Measurements from ENCODE around the gene XDH.

XDH gene

DNA sequence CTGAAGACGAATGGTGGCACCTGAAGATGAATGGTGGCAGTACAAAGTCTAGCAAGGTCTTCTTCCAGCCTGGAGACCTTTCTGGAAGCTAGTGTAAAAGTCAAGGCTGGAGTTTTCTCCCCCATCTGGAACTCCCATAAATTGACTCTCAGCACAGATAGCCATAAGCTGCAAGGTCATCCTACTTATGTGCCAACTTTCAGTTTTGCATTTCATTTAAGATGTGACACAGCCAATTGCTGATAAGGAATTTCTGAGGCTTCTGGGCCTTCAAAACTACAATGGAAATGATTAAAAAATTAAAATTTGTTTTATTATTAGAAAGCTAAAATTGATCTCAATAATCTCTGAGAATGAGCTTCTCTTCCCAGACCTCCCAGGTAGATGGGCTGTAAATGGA, 10.2 kb downstream of the XDH start:
- Histone ChIP-seq H3F3A (ENCODE audit: insufficient read depth, low read length) (no peaks in the 10 kb centered on the region), H3K36me3 (replicated peaks; ENCODE audit: insufficient read depth, low read length) (no peaks in the 10 kb centered on the region), H3K4me2 (ENCODE audit: low read depth, low read length) (no peak overlapping the region), H3K27ac (ENCODE audit: low read length) (no peak overlapping the region), H3K79me2 (ENCODE audit: low read length) (no peaks in the 10 kb centered on the region), H3K9ac (ENCODE audit: low read length) (no peak overlapping the region), H3K9me2 (replicated peaks; ENCODE audit: insufficient read depth, low read length) (no peaks in the 10 kb centered on the region), H3K4me3 (ENCODE audit: low read length) (no peak overlapping the region), H4K20me1 (ENCODE audit: insufficient read depth, low read length) (no peaks in the 10 kb centered on the region), H3K27me3 (replicated peaks; ENCODE audit: insufficient read depth, low read length) (no peaks in the 10 kb centered on the region), H3K4me1 (ENCODE audit: low read length) (no peaks in the 10 kb centered on the region), H2AFZ (ENCODE audit: low read length) (0 out of 2 replicates have a peak overlapping the region, but pooled peaks have one; percentile 24), H3K9me3 (replicated peaks; ENCODE audit: insufficient read depth, low read length) (no peaks in the 10 kb centered on the region)
- TF ChIP-seq EZH2 (optimal IDR thresholded peaks at IDR 0.05; ENCODE audit: low read depth, low read length), result no peak
- TF ChIP-seq, protein P1, sequence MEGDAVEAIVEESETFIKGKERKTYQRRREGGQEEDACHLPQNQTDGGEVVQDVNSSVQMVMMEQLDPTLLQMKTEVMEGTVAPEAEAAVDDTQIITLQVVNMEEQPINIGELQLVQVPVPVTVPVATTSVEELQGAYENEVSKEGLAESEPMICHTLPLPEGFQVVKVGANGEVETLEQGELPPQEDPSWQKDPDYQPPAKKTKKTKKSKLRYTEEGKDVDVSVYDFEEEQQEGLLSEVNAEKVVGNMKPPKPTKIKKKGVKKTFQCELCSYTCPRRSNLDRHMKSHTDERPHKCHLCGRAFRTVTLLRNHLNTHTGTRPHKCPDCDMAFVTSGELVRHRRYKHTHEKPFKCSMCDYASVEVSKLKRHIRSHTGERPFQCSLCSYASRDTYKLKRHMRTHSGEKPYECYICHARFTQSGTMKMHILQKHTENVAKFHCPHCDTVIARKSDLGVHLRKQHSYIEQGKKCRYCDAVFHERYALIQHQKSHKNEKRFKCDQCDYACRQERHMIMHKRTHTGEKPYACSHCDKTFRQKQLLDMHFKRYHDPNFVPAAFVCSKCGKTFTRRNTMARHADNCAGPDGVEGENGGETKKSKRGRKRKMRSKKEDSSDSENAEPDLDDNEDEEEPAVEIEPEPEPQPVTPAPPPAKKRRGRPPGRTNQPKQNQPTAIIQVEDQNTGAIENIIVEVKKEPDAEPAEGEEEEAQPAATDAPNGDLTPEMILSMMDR (IDR thresholded peaks at IDR 0.05; ENCODE audit: low read length), result no peak
- DNase-seq, result no peak

DNA sequence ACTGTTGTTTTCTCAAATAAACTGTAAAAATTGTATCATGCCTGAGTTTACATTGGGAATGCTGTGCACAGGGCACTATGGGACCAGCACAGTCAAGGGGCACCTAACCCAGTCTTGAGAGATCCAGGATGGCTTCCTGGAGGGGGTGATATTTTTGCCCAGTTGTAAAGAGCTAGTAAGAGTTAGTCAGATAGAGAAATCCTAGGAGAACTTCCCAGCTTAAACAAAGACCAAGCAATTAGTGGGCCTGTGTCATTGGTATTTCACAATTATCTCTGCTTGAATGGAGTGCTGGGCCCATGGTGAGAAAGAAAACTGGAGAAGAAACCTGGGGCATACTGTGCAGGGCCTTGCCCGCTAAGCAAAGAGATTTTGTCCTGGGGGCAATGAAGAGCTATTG, 12.2 kb downstream of the XDH start:
- no peak for DNase-seq
- Histone ChIP-seq H3K4me3 (ENCODE audit: low read length) (no peak overlapping the region), H3K27ac (ENCODE audit: low read length) (no peak overlapping the region), H3K9ac (ENCODE audit: low read length) (no peak overlapping the region), H3K79me2 (ENCODE audit: low read length) (no peaks in the 10 kb centered on the region), H3K4me2 (ENCODE audit: low read depth, low read length) (no peak overlapping the region), H3K27me3 (replicated peaks; ENCODE audit: insufficient read depth, low read length) (no peaks in the 10 kb centered on the region), H2AFZ (ENCODE audit: low read length) (no peak overlapping the region), H3K4me1 (ENCODE audit: low read length) (peaks cover 4% of the 10 kb centered on the region), H3K9me3 (replicated peaks; ENCODE audit: insufficient read depth, low read length) (no peaks in the 10 kb centered on the region), H3K36me3 (replicated peaks; ENCODE audit: insufficient read depth, low read length) (no peaks in the 10 kb centered on the region), H3K9me2 (replicated peaks; ENCODE audit: insufficient read depth, low read length) (no peaks in the 10 kb centered on the region), H3F3A (ENCODE audit: insufficient read depth, low read length) (no peaks in the 10 kb centered on the region; the same call in 1 of the 2 replicates), H4K20me1 (ENCODE audit: insufficient read depth, low read length) (no peaks in the 10 kb centered on the region)
- no peak for TF ChIP-seq EZH2phosphoT487 (IDR thresholded peaks at IDR 0.05; ENCODE audit: low read length)
- no peak for TF ChIP-seq EZH2 (optimal IDR thresholded peaks at IDR 0.05; ENCODE audit: low read depth, low read length)
- TF ChIP-seq, protein P1 (IDR thresholded peaks at IDR 0.05; ENCODE audit: low read length), result no peak

DNA sequence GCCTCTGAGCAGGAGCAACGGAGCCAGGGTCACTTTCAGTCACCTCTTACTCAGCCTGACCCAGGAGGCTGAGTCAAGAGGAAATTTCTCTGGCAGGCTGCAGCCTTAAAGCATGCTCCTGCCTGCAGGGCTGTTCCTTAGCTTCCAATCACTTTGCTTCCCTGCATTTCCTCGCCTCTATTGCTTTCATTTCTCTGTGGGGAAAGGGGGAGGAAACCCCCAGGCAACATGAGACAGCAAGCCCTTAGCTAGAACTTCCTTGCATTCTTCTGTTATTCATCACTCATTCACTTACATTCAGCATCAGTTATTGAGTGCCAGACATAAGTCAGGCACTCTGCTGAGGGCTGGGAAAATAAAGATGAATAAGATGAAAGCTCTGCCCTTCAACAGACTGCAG, 13.0 kb downstream of the XDH start:
- H3K27ac ChIP-seq (ENCODE audit: low read length), result no peak overlapping the region
- H3K4me1 ChIP-seq (ENCODE audit: low read length), result peaks cover 11% of the 10 kb centered on the region
- TF ChIP-seq EZH2 (optimal IDR thresholded peaks at IDR 0.05; ENCODE audit: low read depth, low read length) (no peak), EZH2phosphoT487 (IDR thresholded peaks at IDR 0.05; ENCODE audit: low read length) (no peak)
- TF ChIP-seq, protein P1 (IDR thresholded peaks at IDR 0.05; ENCODE audit: low read length), result no peak
- DNase-seq, result no peak
- no peaks in the 10 kb centered on the region for H3K79me2 ChIP-seq (ENCODE audit: low read length)
- no peaks in the 10 kb centered on the region for H3K27me3 ChIP-seq (replicated peaks; ENCODE audit: insufficient read depth, low read length)
- H2AFZ ChIP-seq (ENCODE audit: low read length), result no peak overlapping the region
- H4K20me1 ChIP-seq (ENCODE audit: insufficient read depth, low read length), result no peaks in the 10 kb centered on the region
- no peaks in the 10 kb centered on the region; the same call in 1 of the 2 replicates for H3F3A ChIP-seq (ENCODE audit: insufficient read depth, low read length)
- no peaks in the 10 kb centered on the region for H3K36me3 ChIP-seq (replicated peaks; ENCODE audit: insufficient read depth, low read length)
- H3K9ac ChIP-seq (ENCODE audit: low read length), result no peak overlapping the region
- no peaks in the 10 kb centered on the region for H3K9me3 ChIP-seq (replicated peaks; ENCODE audit: insufficient read depth, low read length)
- no peak overlapping the region for H3K4me2 ChIP-seq (ENCODE audit: low read depth, low read length)
- H3K9me2 ChIP-seq (replicated peaks; ENCODE audit: insufficient read depth, low read length), result no peaks in the 10 kb centered on the region
- H3K4me3 ChIP-seq (ENCODE audit: low read length), result no peak overlapping the region

Data from MM.1S (cell line).